Esophagus (tissue), 2 donors: ENCODE results near the gene APOL6. TPM values are rescaled to one million over a fixed set of nuclear protein-coding genes. Genes with fewer than 3 reads are reported as not detected.

Experiments
- H3K27ac ChIP-seq, 2 donors: one replicate each; pipeline ENCODE4 v1.5.1; 2013; ENCODE audit warnings: low read depth in 2 of 2, mild to moderate bottlenecking in 2 of 2, inconsistent platforms in 1 of 2, low read length in 1 of 2, moderate library complexity in 1 of 2
- H3K27me3 ChIP-seq, 2 donors: one replicate each; pipeline ENCODE4 v1.6.1; 2013; ENCODE audit warnings: low read length in 2 of 2, control low read depth in 1 of 2, mild to moderate bottlenecking in 1 of 2; ENCODE audit not compliant: insufficient read depth in 2 of 2, control insufficient read depth in 1 of 2
- H3K36me3 ChIP-seq, 2 donors: one replicate each; pipeline ENCODE4 v1.6.1; 2013; ENCODE audit warnings: low read length in 1 of 2; ENCODE audit not compliant: control insufficient read depth in 2 of 2, insufficient read depth in 2 of 2
- H3K4me1 ChIP-seq, 2 donors: one replicate each; pipeline ENCODE4 v1.6.1; 2013; ENCODE audit warnings: low read length in 1 of 2; ENCODE audit not compliant: control insufficient read depth in 2 of 2, insufficient read depth in 2 of 2
- H3K4me3 ChIP-seq, 2 donors: one replicate each; pipeline ENCODE4 v1.5.1; 2013; ENCODE audit warnings: low read length in 2 of 2, mild to moderate bottlenecking in 2 of 2, low read depth in 1 of 2, moderate library complexity in 1 of 2
- H3K9me3 ChIP-seq, 2 donors: one replicate each; pipeline ENCODE4 v1.6.1; 2013; ENCODE audit warnings: mild to moderate bottlenecking in 2 of 2, low read depth in 1 of 2, low read length in 1 of 2, moderate library complexity in 1 of 2; ENCODE audit not compliant: control insufficient read depth in 2 of 2, insufficient read depth in 1 of 2
- WGBS, 2 donors: extraction: QIAGEN DNeasy Blood & Tissue Kit; methylation state at CpG; one replicate each; pipeline ENCODE4 v1.1.7; 2013; 5-methylcytosine and 5-hydroxymethylcytosine counted together
- polyA plus RNA-seq, 2 donors: library from polyadenylated mRNA; stranded (reverse); fragments of 200-250 nt; gene quantifications; one replicate each; pipeline ENCODE4 v1.2.3, GENCODE V29; 2013
- donor health status: healthy with polysubstance abuse.
- donor health status: Bipolar disorder and iron deficiency.

APOL6 gene
- 1 to 10 TPM; 2.8 to 3.8 TPM for polyA plus RNA-seq

- Histone ChIP-seq H3K27me3 (no peaks in the 10 kb centered on the region), H3K9me3 (peaks cover 0 to 3% of the 10 kb centered on the region in 2 donors), H3K36me3 (no peaks in the 10 kb centered on the region), H3K4me3 (peak within 1 kb of the TSS; percentile 56 to 90), H3K27ac (peak within 1 kb of the TSS; percentile 89 to 98), H3K4me1 (peaks cover 0 to 9% of the 10 kb centered on the region in 2 donors)
- 6 to 10% methylated on average over 18 of the region's 18 CpGs for WGBS, 2 donors
Observed at GRCh38 chr22:35648066-35649025, at the start of gene APOL6. Gene APOL6 (plus strand): TSS chr22:35648446. CDS start chr22:35656426, 7,980 bp downstream.

- no peaks in the 10 kb centered on the region for H3K36me3 ChIP-seq
- no peak overlapping the region for H3K4me3 ChIP-seq
- no peak overlapping the region for H3K27ac ChIP-seq
- H3K4me1 ChIP-seq, result no peaks in the 10 kb centered on the region
- WGBS, 2 donors, result 97 to 99% methylated on average over 4 of the region's 4 CpGs
- H3K9me3 ChIP-seq, result no peaks in the 10 kb centered on the region
- no peaks in the 10 kb centered on the region for H3K27me3 ChIP-seq
Observed at GRCh38 chr22:35599364-35599763, 48.9 kb upstream of the APOL6 start.

GRCh38 chr22:35600476-35600875 lies 47.8 kb upstream of the APOL6 start:
- Histone ChIP-seq H3K4me1 (no peaks in the 10 kb centered on the region), H3K27me3 (no peaks in the 10 kb centered on the region), H3K36me3 (no peaks in the 10 kb centered on the region), H3K9me3 (no peaks in the 10 kb centered on the region), H3K27ac (no peak overlapping the region), H3K4me3 (no peak overlapping the region)
- 52 to 78% methylated on average over 12 of the region's 12 CpGs for WGBS, 2 donors

- WGBS, 2 donors, result 96 to 97% methylated on average over 5 of the region's 5 CpGs
- no peaks in the 10 kb centered on the region for H3K36me3 ChIP-seq
- H3K27me3 ChIP-seq, result no peaks in the 10 kb centered on the region
Observed at GRCh38 chr22:35601013-35601580, 47.1 kb upstream of the APOL6 start.

GRCh38 chr22:35601743-35602615 lies 46.3 kb upstream of the APOL6 start:
- H3K27me3 ChIP-seq, result no peaks in the 10 kb centered on the region
- no peaks in the 10 kb centered on the region for H3K36me3 ChIP-seq
- H3K27ac ChIP-seq, result no peak overlapping the region
- WGBS, 2 donors, result 61 to 76% methylated on average over 9 of the region's 9 CpGs
- H3K4me1 ChIP-seq, result peaks cover 4 to 7% of the 10 kb centered on the region in 2 donors
- no peaks in the 10 kb centered on the region for H3K9me3 ChIP-seq
- no peak overlapping the region for H3K4me3 ChIP-seq

More at GRCh38 chr22:35601013-35601580, 47.1 kb upstream of the APOL6 start:
- no peaks in the 10 kb centered on the region for H3K9me3 ChIP-seq
- H3K4me1 ChIP-seq, result peaks cover 0 to 4% of the 10 kb centered on the region in 2 donors
- no peak overlapping the region for H3K4me3 ChIP-seq
- no peak overlapping the region for H3K27ac ChIP-seq

- WGBS, 2 donors, result 49 to 59% methylated on average over 9 of the region's 9 CpGs
- Histone ChIP-seq H3K36me3 (no peaks in the 10 kb centered on the region), H3K27ac (no peak overlapping the region), H3K4me1 (peaks cover 4 to 7% of the 10 kb centered on the region in 2 donors), H3K4me3 (no peak overlapping the region), H3K9me3 (no peaks in the 10 kb centered on the region), H3K27me3 (no peaks in the 10 kb centered on the region)
Observed at GRCh38 chr22:35604621-35605368, 43.5 kb upstream of the APOL6 start.

GRCh38 chr22:35605369-35605680 lies 42.9 kb upstream of the APOL6 start:
- H3K4me3 ChIP-seq, result no peak overlapping the region
- WGBS, 2 donors, result 78 to 85% methylated on average over 2 of the region's 2 CpGs
- H3K27me3 ChIP-seq, result no peaks in the 10 kb centered on the region
- H3K36me3 ChIP-seq, result no peaks in the 10 kb centered on the region
- no peaks in the 10 kb centered on the region for H3K9me3 ChIP-seq
- no peak overlapping the region for H3K27ac ChIP-seq
- H3K4me1 ChIP-seq, result peaks cover 4 to 7% of the 10 kb centered on the region in 2 donors

- H3K36me3 ChIP-seq, result no peaks in the 10 kb centered on the region
- H3K27ac ChIP-seq, result peak overlapping the region in 1 of 2 donors; percentile 15
- 79 to 83% methylated on average over 13 of the region's 13 CpGs for WGBS, 2 donors
- peaks cover 4 to 7% of the 10 kb centered on the region in 2 donors for H3K4me1 ChIP-seq
- no peaks in the 10 kb centered on the region for H3K27me3 ChIP-seq
- H3K9me3 ChIP-seq, result no peaks in the 10 kb centered on the region
- H3K4me3 ChIP-seq, result no peak overlapping the region
Observed at GRCh38 chr22:35605851-35606481, 42.3 kb upstream of the APOL6 start.
